H9 (cell line): ENCODE measurements around the gene ZNF487. TPM values are rescaled to one million over a fixed set of nuclear protein-coding genes. Genes with fewer than 3 reads are reported as not detected.

ENCODE experiments used
- DNase-seq: peaks from one replicate; pipeline ENCODE4 v3.0.0-alpha.2; 2017
- H2AFZ ChIP-seq: one replicate; pipeline ENCODE4 v1.6.1; 2013; ENCODE audit warnings: mild to moderate bottlenecking, low read length, control low read depth, moderate library complexity
- H2AK5ac ChIP-seq: 2 replicates; pipeline ENCODE4 v1.6.1; 2013; ENCODE audit warnings: low read length, control low read depth, mixed read lengths; ENCODE audit not compliant: insufficient read length
- H2BK120ac ChIP-seq: one replicate; pipeline ENCODE4 v1.6.1; 2013; ENCODE audit warnings: low read depth, mild to moderate bottlenecking, low read length, control low read depth, inconsistent platforms; ENCODE audit not compliant: poor library complexity, severe bottlenecking
- H2BK12ac ChIP-seq: 2 replicates; pipeline ENCODE4 v1.6.1; 2013; ENCODE audit warnings: low read length, control low read depth, mixed read lengths, low read depth; ENCODE audit not compliant: insufficient read length
- H2BK15ac ChIP-seq: 2 replicates; pipeline ENCODE4 v1.6.1; 2013; ENCODE audit warnings: low read depth, low read length, control low read depth
- H2BK20ac ChIP-seq: one replicate; pipeline ENCODE4 v1.6.1; 2013; ENCODE audit warnings: low read depth, mild to moderate bottlenecking, low read length, control low read depth, inconsistent platforms; ENCODE audit not compliant: poor library complexity, severe bottlenecking
- H2BK5ac ChIP-seq: 2 replicates; pipeline ENCODE4 v1.6.1; 2013; ENCODE audit warnings: low read length, control low read depth, mixed read lengths; ENCODE audit not compliant: insufficient read length
- H3K14ac ChIP-seq: 2 replicates; pipeline ENCODE4 v1.6.1; 2013; ENCODE audit warnings: low read length, control low read depth; ENCODE audit not compliant: insufficient read depth
- H3K18ac ChIP-seq: 2 replicates; pipeline ENCODE4 v1.6.1; 2013; ENCODE audit warnings: low read depth, mild to moderate bottlenecking, mixed read lengths, low read length, control low read depth; ENCODE audit not compliant: insufficient read length
- H3K23ac ChIP-seq: 2 replicates; pipeline ENCODE4 v1.6.1; 2013; ENCODE audit warnings: low read length, control low read depth, mixed read lengths, low read depth; ENCODE audit not compliant: insufficient read length
- H3K23me2 ChIP-seq: 2 replicates; pipeline ENCODE4 v1.6.1; 2013; ENCODE audit warnings: low read depth, mild to moderate bottlenecking, mixed read lengths, low read length, control low read depth; ENCODE audit not compliant: insufficient read length, poor library complexity, severe bottlenecking
- H3K27ac ChIP-seq: 2 replicates; pipeline ENCODE4 v1.5.1; 2013; ENCODE audit warnings: low read length, control low read depth, mixed read lengths, low read depth; ENCODE audit not compliant: insufficient read length
- H3K27me3 ChIP-seq: 2 replicates; pipeline ENCODE4 v1.6.1; 2013; ENCODE audit warnings: low read length, control low read depth, inconsistent platforms; ENCODE audit not compliant: insufficient read depth
- H3K4ac ChIP-seq: 2 replicates; pipeline ENCODE4 v1.6.1; 2013; ENCODE audit warnings: low read depth, mild to moderate bottlenecking, control low read depth, inconsistent platforms, low read length, moderate library complexity
- H3K4me1 ChIP-seq: 2 replicates; pipeline ENCODE4 v1.6.1; 2013; ENCODE audit warnings: low read length, control low read depth, inconsistent platforms; ENCODE audit not compliant: insufficient read depth
- H3K4me2 ChIP-seq: 2 replicates; pipeline ENCODE4 v1.6.1; 2013; ENCODE audit warnings: low read length, control low read depth, mixed read lengths; ENCODE audit not compliant: insufficient read length, insufficient read depth
- H3K56ac ChIP-seq: 2 replicates; pipeline ENCODE4 v1.6.1; 2013; ENCODE audit warnings: low read depth, mild to moderate bottlenecking, mixed read lengths, low read length, control low read depth; ENCODE audit not compliant: insufficient read length
- H3K79me1 ChIP-seq: 2 replicates; pipeline ENCODE4 v1.6.1; 2013; ENCODE audit warnings: low read depth, mild to moderate bottlenecking, moderate library complexity, low read length, control low read depth, inconsistent platforms; ENCODE audit not compliant: insufficient read depth, poor library complexity, severe bottlenecking
- H3K79me2 ChIP-seq: 2 replicates; pipeline ENCODE4 v1.6.1; 2013; ENCODE audit warnings: low read length, control low read depth, inconsistent platforms; ENCODE audit not compliant: insufficient read depth
- H3K9ac ChIP-seq: 2 replicates; pipeline ENCODE4 v1.6.1; 2013; ENCODE audit warnings: low read length, control low read depth, mixed read lengths; ENCODE audit not compliant: insufficient read length; ENCODE audit errors: extremely low read depth
- H3K9me3 ChIP-seq: one replicate; pipeline ENCODE4 v1.6.1; 2013; ENCODE audit warnings: low read depth, low read length, inconsistent platforms; ENCODE audit not compliant: control insufficient read depth
- H3T11ph ChIP-seq: one replicate; pipeline ENCODE4 v1.6.1; 2013; ENCODE audit warnings: mild to moderate bottlenecking, low read length, control low read depth, inconsistent platforms
- H4K20me1 ChIP-seq: one replicate; pipeline ENCODE4 v1.6.1; 2013; ENCODE audit not compliant: control insufficient read depth, insufficient read length, insufficient read depth
- H4K5ac ChIP-seq: 2 replicates; pipeline ENCODE4 v1.6.1; 2013; ENCODE audit warnings: low read depth, mild to moderate bottlenecking, mixed read lengths, low read length, control low read depth; ENCODE audit not compliant: insufficient read length
- H4K8ac ChIP-seq: replicated peaks from 2 replicates; pipeline ENCODE4 v1.6.1; 2013; ENCODE audit warnings: low read length, control low read depth, mixed read lengths, low read depth; ENCODE audit not compliant: insufficient read length
- H4K91ac ChIP-seq: 2 replicates; pipeline ENCODE4 v1.6.1; 2013; ENCODE audit warnings: low read depth, mild to moderate bottlenecking, moderate library complexity, mixed read lengths, low read length, control low read depth; ENCODE audit not compliant: insufficient read length
- H3K27ac Mint-ChIP-seq, 3 experiments: 2 replicates in 2 of 3; 3 replicates in 1 of 3; pipeline ENCODE4 v1.8.0; 2020 to 2021; ENCODE audit warnings: mixed read lengths in 3 of 3, mild to moderate bottlenecking in 1 of 3, moderate library complexity in 1 of 3
- H3K27me3 Mint-ChIP-seq: 2 replicates; pipeline ENCODE4 v1.8.0; 2021; ENCODE audit warnings: low read depth, mild to moderate bottlenecking, moderate library complexity, mixed read lengths
- H3K36me3 Mint-ChIP-seq, 3 experiments: 2 replicates in 2 of 3; 3 replicates in 1 of 3; pipeline ENCODE4 v1.8.0; 2020 to 2021; ENCODE audit warnings: low read depth in 3 of 3, mixed read lengths in 3 of 3; ENCODE audit not compliant: insufficient read depth in 1 of 3
- H3K4me1 Mint-ChIP-seq, 2 experiments: 2 replicates each; pipeline ENCODE4 v1.8.0; 2020; ENCODE audit warnings: mixed read lengths in 2 of 2
- H3K4me3 Mint-ChIP-seq, 2 experiments: 2 replicates in 1 of 2; 3 replicates in 1 of 2; pipeline ENCODE4 v1.8.0; 2020 to 2021; ENCODE audit warnings: mild to moderate bottlenecking in 2 of 2, mixed read lengths in 2 of 2, moderate library complexity in 1 of 2
- H3K9me3 Mint-ChIP-seq, 2 experiments: 2 replicates in 1 of 2; 3 replicates in 1 of 2; pipeline ENCODE4 v1.8.0; 2020; ENCODE audit warnings: mild to moderate bottlenecking in 2 of 2, mixed read lengths in 2 of 2, moderate library complexity in 1 of 2
- CTCF ChIP-seq: fragments of 200-600 bp; sonication (generic); conservative IDR thresholded peaks from 3 replicates; pipeline ENCODE4 v1.8.0; 2021; ENCODE audit warnings: antibody characterized with exemption, mild to moderate bottlenecking
- WGBS: extraction: QIAGEN DNeasy Blood & Tissue Kit; methylation state at CpG from one replicate; pipeline ENCODE4 v1.1.7; 2013; ENCODE audit warnings: missing lambda C conversion rate, low lambda C conversion rate, mixed read lengths; ENCODE audit not compliant: insufficient read length; ENCODE audit errors: extremely low coverage; 5-methylcytosine and 5-hydroxymethylcytosine counted together
- total RNA-seq: library from RNA; stranded (reverse); gene quantifications from 2 replicates; pipeline ENCODE4 v1.2.1, GENCODE V29; 2021

Gene ZNF487
- total RNA-seq, 1 experiment from 2014 or later: 1.4 TPM

GRCh38 chr10:43402176-43402575, 34.7 kb upstream of the ZNF487 start:
- H3K27ac Mint-ChIP-seq: peak overlapping the region; percentile 0 to 98 (median 77); a peak in 6 of 7 replicates
- H3T11ph ChIP-seq: no peak overlapping the region
- H4K91ac ChIP-seq: no peak overlapping the region
- no peaks in the 10 kb centered on the region; a peak in 1 of 5 replicates for H3K9me3 Mint-ChIP-seq
- H3K18ac ChIP-seq: no peak overlapping the region
- no peak overlapping the region for H3K9ac ChIP-seq
- no peak overlapping the region for H3K23ac ChIP-seq
- no peak for TF ChIP-seq CTCF
- H3K79me1 ChIP-seq: no peaks in the 10 kb centered on the region
- H4K8ac ChIP-seq: no peak overlapping the region
- no peak overlapping the region for H3K14ac ChIP-seq
- no peak overlapping the region for H2AFZ ChIP-seq
- peaks cover 73% of the 10 kb centered on the region for H3K79me2 ChIP-seq
- no peak overlapping the region for H2BK120ac ChIP-seq
- H2AK5ac ChIP-seq: no peak overlapping the region
- peaks cover 2% of the 10 kb centered on the region for H3K27me3 Mint-ChIP-seq
- no peak overlapping the region for H3K4me2 ChIP-seq
- no peaks in the 10 kb centered on the region for H4K20me1 ChIP-seq
- peaks cover 5 to 37% (median 15%) of the 10 kb centered on the region in 3 experiments; a peak in 6 of 7 replicates for H3K36me3 Mint-ChIP-seq
- H2BK15ac ChIP-seq: no peak overlapping the region
- peaks cover 4% of the 10 kb centered on the region for H3K23me2 ChIP-seq
- no peaks in the 10 kb centered on the region for H3K9me3 ChIP-seq
- no peak overlapping the region for H2BK20ac ChIP-seq
- H3K4me3 Mint-ChIP-seq: peak overlapping the region; percentile 31 to 69
- no peak overlapping the region for H4K5ac ChIP-seq
- no CpG with 5 or more reads among the region's 4 CpGs for WGBS
- peaks cover 66 to 80% of the 10 kb centered on the region in 2 experiments for H3K4me1 Mint-ChIP-seq
- DNase-seq: no peak
- H3K27me3 ChIP-seq: no peaks in the 10 kb centered on the region
- H3K4me1 ChIP-seq: peaks cover 4% of the 10 kb centered on the region; the same call in 1 of the 2 replicates
- H3K27ac ChIP-seq: no peak overlapping the region
- H3K56ac ChIP-seq: no peak overlapping the region
- H2BK5ac ChIP-seq: no peak overlapping the region
- no peak overlapping the region for H3K4ac ChIP-seq
- no peak overlapping the region for H2BK12ac ChIP-seq
